ENCODE results near the gene TP73.
A peak's percentile ranks its signal among the peaks of the same experiment; 100 is the strongest.

- TF ChIP-seq CTCF (conservative IDR thresholded peaks at IDR 0.05; ENCODE audit: low read depth, low read length) (peak; percentile 61), EZH2 (IDR thresholded peaks at IDR 0.05; ENCODE audit: borderline replicate concordance, low read depth, low read length, poor library complexity, severe bottlenecking) (no peak)
These were observed 43.3 kb downstream of the TP73 start for GRCh38 chr1:3695326-3696217.

Measured in A673 (cell line).